CD4-positive, alpha-beta T cell (primary cell): Measurements from ENCODE around the gene PHYKPL. TPM values are rescaled to one million over a fixed set of nuclear protein-coding genes. Genes with fewer than 3 reads are reported as not detected.

Experiments
- ATAC-seq: fragments of 200-7000 bp; cut with Tn5 transposase; one replicate; pipeline ENCODE4 v1.10.0; 2022; ENCODE audit warnings: mild to moderate bottlenecking; ENCODE audit not compliant: poor library complexity
- CTCF ChIA-PET: fragments of 350-600 bp; sonication (Branson Sonifier 250); formaldehyde crosslinking; loops from one replicate; lab custom pipeline; 2021; ENCODE audit warnings: antibody characterized with exemption, inconsistent platforms; lab: Charles Lee
- POLR2A ChIA-PET: fragments of 350-600 bp; sonication (Branson Sonifier 250); formaldehyde crosslinking; loops from one replicate; lab custom pipeline; 2021; ENCODE audit warnings: antibody characterized with exemption, inconsistent platforms; lab: Charles Lee
- DNase-seq, 14 experiments: peaks; one replicate each; pipeline ENCODE4 v3.0.0-alpha.2; 2013 to 2020; ENCODE audit warnings: mixed read lengths in 2 of 14
- H3K27ac ChIP-seq, 2 donors: one replicate each; pipeline versions ENCODE4 v1.5.1 to v1.7.0; 2013; ENCODE audit warnings: low read length in 2 of 2, low read depth in 1 of 2, mild to moderate bottlenecking in 1 of 2
- H3K27me3 ChIP-seq, 2 experiments: 1 replicate in 1 of 2; 2 replicates in 1 of 2; pipeline versions ENCODE4 v1.6.1 to v1.7.0; 2013; ENCODE audit warnings: low read length in 2 of 2, control low read depth in 1 of 2, mild to moderate bottlenecking in 1 of 2, moderate library complexity in 1 of 2; ENCODE audit not compliant: insufficient read depth in 2 of 2, control insufficient read depth in 1 of 2
- H3K36me3 ChIP-seq: one replicate; pipeline ENCODE4 v1.6.1; 2013; ENCODE audit warnings: low read length, control low read depth; ENCODE audit not compliant: insufficient read depth
- H3K4me1 ChIP-seq: one replicate; pipeline ENCODE4 v1.6.1; 2013; ENCODE audit warnings: low read length, control low read depth; ENCODE audit not compliant: insufficient read depth
- H3K4me3 ChIP-seq: one replicate; pipeline ENCODE4 v1.5.1; 2013; ENCODE audit warnings: mild to moderate bottlenecking, low read length, moderate library complexity
- H3K9me3 ChIP-seq, 2 experiments: 1 replicate in 1 of 2; 2 replicates in 1 of 2; pipeline versions ENCODE4 v1.6.1 to v1.7.0; 2013; ENCODE audit warnings: low read length in 2 of 2, mild to moderate bottlenecking in 2 of 2, control low read depth in 1 of 2, moderate library complexity in 1 of 2; ENCODE audit not compliant: control insufficient read depth in 1 of 2, insufficient read depth in 1 of 2
- H3K27ac Mint-ChIP-seq: one replicate; pipeline ENCODE4 v1.8.0; 2020; ENCODE audit warnings: mixed read lengths
- H3K27me3 Mint-ChIP-seq: one replicate; pipeline ENCODE4 v1.8.0; 2021; ENCODE audit warnings: mixed read lengths
- H3K36me3 Mint-ChIP-seq: one replicate; pipeline ENCODE4 v1.8.0; 2021; ENCODE audit warnings: low read depth, mixed read lengths
- H3K4me1 Mint-ChIP-seq: one replicate; pipeline ENCODE4 v1.8.0; 2021; ENCODE audit warnings: low read depth, mixed read lengths
- H3K4me3 Mint-ChIP-seq: one replicate; pipeline ENCODE4 v1.8.0; 2020; ENCODE audit warnings: mild to moderate bottlenecking, mixed read lengths
- H3K9me3 Mint-ChIP-seq: one replicate; pipeline ENCODE4 v1.8.0; 2020; ENCODE audit warnings: mixed read lengths
- intact Hi-C, 2 experiments: fragments of 100-400 bp; cut with DNase I in 1 of 2; cut with micrococcal nuclease in 1 of 2; formaldehyde crosslinking; loops; one replicate each; pipeline versions ENCODE4 v1.15.1 to v1.9.0; 2023 to 2025; cut with DNase I, micrococcal nuclease
- total RNA-seq, 174 experiments: library from RNA in 2 of 174; stranded (reverse) in 2 of 174; gene quantifications; one replicate each; pipeline ENCODE4 v1.2.3 and lab custom pipeline; 2021 to 2026
- TF ChIP-seq, protein P1 (sequence below): fragments of 200-600 bp; IDR thresholded peaks from one replicate; pipeline ENCODE4 v1.8.0; 2022; ENCODE audit warnings: antibody characterized with exemption, mild to moderate bottlenecking

Gene PHYKPL
- total RNA-seq, 2 experiments from 2014 or later: 90.9 to 92.8 TPM

DNA sequence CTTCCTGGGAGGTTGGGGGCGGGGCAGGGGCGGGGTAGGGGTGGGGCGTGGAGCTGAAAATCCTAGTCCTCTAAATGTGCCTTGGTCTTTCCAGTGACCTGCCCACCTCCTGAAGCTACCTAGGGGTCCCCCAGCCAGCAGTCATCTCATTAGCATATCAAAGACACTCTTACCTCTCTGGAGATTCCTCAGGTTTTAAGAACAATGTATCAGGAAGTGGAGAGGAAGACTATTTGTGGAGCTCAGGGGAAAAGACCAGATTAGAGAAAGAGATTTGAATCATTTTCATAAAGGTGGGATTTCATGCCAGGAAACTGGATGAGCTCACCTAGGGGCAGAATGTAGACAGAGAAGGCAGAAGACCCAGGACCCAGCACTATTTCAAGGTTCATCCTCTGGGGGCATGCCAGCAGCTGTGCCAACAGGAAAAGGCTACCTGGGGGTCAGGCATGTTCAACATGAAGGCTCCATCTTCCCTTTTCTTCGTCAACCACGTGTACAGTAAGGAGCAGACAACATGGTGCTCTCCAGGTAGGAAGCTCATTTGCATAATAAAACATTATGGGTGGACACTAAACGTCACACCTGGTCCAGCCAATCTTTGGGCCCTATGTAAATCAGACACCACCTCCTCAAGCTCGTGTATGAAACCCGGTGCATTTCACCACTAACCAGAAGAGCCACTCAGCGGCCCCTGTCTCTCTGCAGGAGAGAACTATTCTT lies 52.3 kb downstream of the PHYKPL start:
- no peak overlapping the region for H3K27ac Mint-ChIP-seq
- TF ChIP-seq, protein P1, sequence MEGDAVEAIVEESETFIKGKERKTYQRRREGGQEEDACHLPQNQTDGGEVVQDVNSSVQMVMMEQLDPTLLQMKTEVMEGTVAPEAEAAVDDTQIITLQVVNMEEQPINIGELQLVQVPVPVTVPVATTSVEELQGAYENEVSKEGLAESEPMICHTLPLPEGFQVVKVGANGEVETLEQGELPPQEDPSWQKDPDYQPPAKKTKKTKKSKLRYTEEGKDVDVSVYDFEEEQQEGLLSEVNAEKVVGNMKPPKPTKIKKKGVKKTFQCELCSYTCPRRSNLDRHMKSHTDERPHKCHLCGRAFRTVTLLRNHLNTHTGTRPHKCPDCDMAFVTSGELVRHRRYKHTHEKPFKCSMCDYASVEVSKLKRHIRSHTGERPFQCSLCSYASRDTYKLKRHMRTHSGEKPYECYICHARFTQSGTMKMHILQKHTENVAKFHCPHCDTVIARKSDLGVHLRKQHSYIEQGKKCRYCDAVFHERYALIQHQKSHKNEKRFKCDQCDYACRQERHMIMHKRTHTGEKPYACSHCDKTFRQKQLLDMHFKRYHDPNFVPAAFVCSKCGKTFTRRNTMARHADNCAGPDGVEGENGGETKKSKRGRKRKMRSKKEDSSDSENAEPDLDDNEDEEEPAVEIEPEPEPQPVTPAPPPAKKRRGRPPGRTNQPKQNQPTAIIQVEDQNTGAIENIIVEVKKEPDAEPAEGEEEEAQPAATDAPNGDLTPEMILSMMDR: no peak
- H3K27me3 Mint-ChIP-seq: peaks cover 6% of the 10 kb centered on the region
- peaks cover 7% of the 10 kb centered on the region for H3K4me1 Mint-ChIP-seq
- Histone ChIP-seq H3K9me3 (no peaks in the 10 kb centered on the region), H3K4me3 (no peak overlapping the region), H3K4me1 (peaks cover 5% of the 10 kb centered on the region), H3K36me3 (no peaks in the 10 kb centered on the region), H3K27ac (no peak overlapping the region), H3K27me3 (no peaks in the 10 kb centered on the region)
- CTCF ChIA-PET: no interaction called here
- POLR2A ChIA-PET: no interaction called here
- DNase-seq: no peak
- H3K36me3 Mint-ChIP-seq: no peaks in the 10 kb centered on the region
- H3K9me3 Mint-ChIP-seq: no peaks in the 10 kb centered on the region
- intact Hi-C loops: no loop called here
- H3K4me3 Mint-ChIP-seq: no peak overlapping the region
- ATAC-seq: no peak

- H3K27me3 Mint-ChIP-seq: peaks cover 6% of the 10 kb centered on the region
- Histone ChIP-seq H3K4me1 (peaks cover 5% of the 10 kb centered on the region), H3K36me3 (no peaks in the 10 kb centered on the region), H3K4me3 (no peak overlapping the region), H3K9me3 (no peaks in the 10 kb centered on the region), H3K27me3 (no peaks in the 10 kb centered on the region), H3K27ac (no peak overlapping the region)
- no peak for ATAC-seq
- DNase-seq: no peak
- no peaks in the 10 kb centered on the region for H3K36me3 Mint-ChIP-seq
- H3K27ac Mint-ChIP-seq: no peak overlapping the region
- intact Hi-C loops: no loop called here
- peaks cover 7% of the 10 kb centered on the region for H3K4me1 Mint-ChIP-seq
- no peaks in the 10 kb centered on the region for H3K9me3 Mint-ChIP-seq
- H3K4me3 Mint-ChIP-seq: no peak overlapping the region
- TF ChIP-seq, protein P1: no peak
- POLR2A ChIA-PET: no interaction called here
- CTCF ChIA-PET: no interaction called here
These were observed 55.0 kb downstream of the PHYKPL start for GRCh38 chr5:178177569-178177968.

GRCh38 chr5:178176791-178177190 lies 55.8 kb downstream of the PHYKPL start:
- H3K9me3 Mint-ChIP-seq: no peaks in the 10 kb centered on the region
- H3K27me3 Mint-ChIP-seq: peaks cover 6% of the 10 kb centered on the region
- POLR2A ChIA-PET: no interaction called here
- H3K27ac Mint-ChIP-seq: no peak overlapping the region
- no peaks in the 10 kb centered on the region for H3K9me3 ChIP-seq
- H3K36me3 Mint-ChIP-seq: no peaks in the 10 kb centered on the region
- ATAC-seq (no peak), DNase-seq (no peak)
- no peaks in the 10 kb centered on the region for H3K4me1 ChIP-seq
- H3K27me3 ChIP-seq: no peaks in the 10 kb centered on the region
- no peaks in the 10 kb centered on the region for H3K36me3 ChIP-seq
- H3K27ac ChIP-seq: no peak overlapping the region
- intact Hi-C loops: no loop called here
- no peak overlapping the region for H3K4me3 ChIP-seq
- H3K4me3 Mint-ChIP-seq: no peak overlapping the region
- H3K4me1 Mint-ChIP-seq: no peaks in the 10 kb centered on the region
- CTCF ChIA-PET: no interaction called here
- TF ChIP-seq, protein P1: no peak
